Small intestine (tissue), 7 donors: Measurements from ENCODE around the gene EHD3. TPM values are rescaled to one million over a fixed set of nuclear protein-coding genes. Genes with fewer than 3 reads are reported as not detected.

Source experiments
- DNase-seq, 2 donors: peaks; one replicate each; pipeline versions ENCODE4 v3.0.0 to v3.0.0-alpha.2; 2013
- FAIRE-seq: peaks from 2 replicates; lab custom pipeline; 2012; peaks lifted over from hg19 to GRCh38; lab: Jason Lieb, UNC
- H3K27ac ChIP-seq, 3 donors: one replicate each; pipeline ENCODE4 v1.5.1; 2013; ENCODE audit warnings: low read length in 2 of 3, mild to moderate bottlenecking in 2 of 3, control low read depth in 1 of 3, inconsistent platforms in 1 of 3, low read depth in 1 of 3, moderate library complexity in 1 of 3
- H3K27me3 ChIP-seq, 3 donors: one replicate each; pipeline ENCODE4 v1.6.1; 2013; ENCODE audit warnings: low read length in 3 of 3, inconsistent platforms in 1 of 3; ENCODE audit not compliant: control insufficient read depth in 3 of 3, insufficient read depth in 3 of 3
- H3K36me3 ChIP-seq, 3 donors: one replicate each; pipeline ENCODE4 v1.6.1; 2013; ENCODE audit warnings: low read length in 3 of 3, inconsistent platforms in 1 of 3, low read depth in 1 of 3, mild to moderate bottlenecking in 1 of 3, moderate library complexity in 1 of 3; ENCODE audit not compliant: control insufficient read depth in 3 of 3, insufficient read depth in 2 of 3
- H3K4me1 ChIP-seq, 3 donors: one replicate each; pipeline ENCODE4 v1.6.1; 2013; ENCODE audit warnings: low read length in 2 of 3, inconsistent platforms in 1 of 3, low read depth in 1 of 3, mild to moderate bottlenecking in 1 of 3, moderate library complexity in 1 of 3; ENCODE audit not compliant: control insufficient read depth in 3 of 3, insufficient read depth in 2 of 3
- H3K4me3 ChIP-seq, 3 donors: one replicate each; pipeline ENCODE4 v1.5.1; 2013; ENCODE audit warnings: low read length in 3 of 3, control low read depth in 1 of 3, inconsistent platforms in 1 of 3, low read depth in 1 of 3, mild to moderate bottlenecking in 1 of 3, moderate library complexity in 1 of 3
- H3K9me3 ChIP-seq, 2 donors: one replicate each; pipeline ENCODE4 v1.6.1; 2013; ENCODE audit warnings: low read depth in 1 of 2, low read length in 1 of 2; ENCODE audit not compliant: control insufficient read depth in 2 of 2, insufficient read depth in 1 of 2
- WGBS, 3 donors: extraction: QIAGEN DNeasy Blood & Tissue Kit; methylation state at CpG; one replicate each; pipeline ENCODE4 v1.1.7; 2013; 5-methylcytosine and 5-hydroxymethylcytosine counted together
- polyA plus RNA-seq, 4 donors: library from polyadenylated mRNA; stranded (reverse) in 3 of 4; unstranded in 1 of 4; fragments of 200-250 nt in 3 of 4; fragments of 120-200 nt in 1 of 4; gene quantifications; one replicate each; pipeline versions ENCODE4 v1.2.1 to v1.2.3, GENCODE V29; 2013
- donor health status: healthy with polysubstance abuse.
- donor health status: control.
- donor health status: control.
- donor health status: Bipolar disorder and iron deficiency.
- donor health status: healthy.

The EHD3 gene
- polyA plus RNA-seq, 4 donors: 0.22 to 2.7 (median 1.9) TPM

DNA sequence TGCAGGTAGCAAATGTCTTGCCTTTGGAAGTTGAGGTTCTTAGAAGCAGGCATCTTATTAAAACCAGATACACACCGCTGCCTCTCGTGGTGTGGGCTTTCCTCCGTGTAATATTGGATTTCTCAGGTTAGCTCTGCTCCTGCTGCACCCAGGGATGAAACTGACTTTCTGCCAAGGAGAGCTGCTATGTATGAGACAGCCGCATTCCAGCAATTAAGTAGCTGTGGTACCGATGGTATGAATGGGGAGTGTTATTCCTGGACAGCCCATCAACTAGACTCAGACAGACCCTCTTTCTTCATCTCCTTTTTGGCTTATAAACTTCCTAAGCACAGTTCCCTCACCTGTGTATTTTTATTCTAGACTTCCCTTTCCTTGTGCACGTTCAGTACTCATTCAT is 6.8 kb upstream of the EHD3 start:
- DNase-seq (no peak), FAIRE-seq (no peak)
- Histone ChIP-seq H3K36me3 (no peaks in the 10 kb centered on the region), H3K4me3 (no peak overlapping the region), H3K4me1 (no peaks in the 10 kb centered on the region), H3K27ac (no peak overlapping the region), H3K27me3 (peaks cover 0 to 11% (median 0%) of the 10 kb centered on the region in 3 donors), H3K9me3 (no peaks in the 10 kb centered on the region)
- WGBS, 3 donors: 64 to 74% (median 73%) methylated on average over 6 of the region's 6 CpGs

DNA sequence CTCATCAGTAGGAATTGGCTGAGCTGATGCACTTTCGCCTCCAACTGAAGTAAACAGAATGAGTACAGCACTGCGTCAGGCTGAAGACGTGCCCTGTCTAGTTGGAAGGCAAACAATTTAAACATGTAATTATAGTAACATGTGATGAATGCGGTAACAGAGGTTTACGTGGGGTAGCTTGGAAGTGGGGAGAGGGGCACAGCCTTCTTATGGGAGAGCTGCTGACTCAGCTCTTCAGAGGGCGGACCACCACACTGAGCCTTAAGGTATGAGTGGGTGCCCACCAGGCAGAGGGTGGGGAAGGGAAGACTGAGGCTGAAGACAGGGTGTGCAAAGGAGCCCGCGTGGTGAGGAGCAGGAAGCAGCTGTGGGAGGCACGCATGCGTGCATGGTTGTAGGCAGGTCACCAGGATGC is 6.2 kb upstream of the EHD3 start:
- 77 to 85% (median 84%) methylated on average over 10 of the region's 10 CpGs for WGBS, 3 donors
- DNase-seq: no peak
- no peaks in the 10 kb centered on the region for H3K36me3 ChIP-seq
- H3K27me3 ChIP-seq: peaks cover 0 to 13% (median 0%) of the 10 kb centered on the region in 3 donors
- H3K4me3 ChIP-seq: no peak overlapping the region
- H3K9me3 ChIP-seq: no peaks in the 10 kb centered on the region
- no peak overlapping the region for H3K27ac ChIP-seq
- H3K4me1 ChIP-seq: no peaks in the 10 kb centered on the region
- no peak for FAIRE-seq

DNA sequence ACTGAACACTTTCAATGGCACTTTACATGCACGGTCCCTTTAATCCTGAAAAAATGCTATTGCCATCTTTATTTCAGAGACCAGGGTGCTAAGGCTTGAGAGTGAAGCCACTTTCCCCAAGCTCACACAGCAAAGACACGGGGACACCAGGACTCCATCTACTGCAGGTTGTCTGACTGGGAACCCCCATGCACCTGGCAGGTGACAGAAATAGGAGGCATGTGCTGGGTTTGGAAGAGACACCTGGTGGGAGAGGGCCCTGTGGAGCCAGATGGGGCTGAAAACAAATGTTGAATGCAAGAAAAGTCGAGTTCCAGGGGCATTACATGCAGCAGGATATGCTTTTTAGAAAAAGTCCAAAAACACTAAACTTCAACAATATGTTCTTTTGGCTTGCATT is 5.2 kb upstream of the EHD3 start:
- Histone ChIP-seq H3K4me1 (no peaks in the 10 kb centered on the region), H3K4me3 (no peak overlapping the region), H3K36me3 (no peaks in the 10 kb centered on the region), H3K27me3 (peaks cover 0 to 17% (median 0%) of the 10 kb centered on the region in 3 donors), H3K27ac (no peak overlapping the region), H3K9me3 (no peaks in the 10 kb centered on the region)
- 54 to 85% (median 64%) methylated on average over 3 of the region's 3 CpGs for WGBS, 3 donors
- FAIRE-seq (no peak), DNase-seq (no peak)

DNA sequence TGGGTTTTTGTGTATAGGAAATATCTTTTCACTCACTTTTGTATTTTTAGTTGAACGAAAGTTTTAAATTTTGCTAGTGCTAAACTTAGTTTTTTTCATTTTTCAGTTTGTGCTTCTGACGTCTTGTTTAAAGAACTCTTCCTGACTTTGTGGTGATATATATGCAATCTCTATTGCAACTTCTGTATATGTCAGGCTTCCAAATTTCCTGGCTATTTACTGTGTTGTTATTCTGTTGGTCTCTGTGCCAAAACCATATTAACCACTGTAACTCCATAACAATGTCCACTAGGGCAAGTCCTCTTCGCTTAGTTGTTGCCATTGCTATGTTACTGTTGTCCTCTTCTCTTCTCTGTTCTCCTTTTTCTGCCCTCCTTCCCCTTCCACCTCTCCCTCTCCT is 3.2 kb upstream of the EHD3 start:
- Histone ChIP-seq H3K4me3 (no peak overlapping the region), H3K27me3 (peaks cover 0 to 28% (median 0%) of the 10 kb centered on the region in 3 donors), H3K27ac (no peak overlapping the region), H3K9me3 (no peaks in the 10 kb centered on the region), H3K4me1 (peaks cover 0 to 4% (median 0%) of the 10 kb centered on the region in 3 donors), H3K36me3 (no peaks in the 10 kb centered on the region)
- DNase-seq (no peak), FAIRE-seq (no peak)
- WGBS, 3 donors: 75 to 90% (median 87%) methylated on average over 3 of the region's 3 CpGs

DNA sequence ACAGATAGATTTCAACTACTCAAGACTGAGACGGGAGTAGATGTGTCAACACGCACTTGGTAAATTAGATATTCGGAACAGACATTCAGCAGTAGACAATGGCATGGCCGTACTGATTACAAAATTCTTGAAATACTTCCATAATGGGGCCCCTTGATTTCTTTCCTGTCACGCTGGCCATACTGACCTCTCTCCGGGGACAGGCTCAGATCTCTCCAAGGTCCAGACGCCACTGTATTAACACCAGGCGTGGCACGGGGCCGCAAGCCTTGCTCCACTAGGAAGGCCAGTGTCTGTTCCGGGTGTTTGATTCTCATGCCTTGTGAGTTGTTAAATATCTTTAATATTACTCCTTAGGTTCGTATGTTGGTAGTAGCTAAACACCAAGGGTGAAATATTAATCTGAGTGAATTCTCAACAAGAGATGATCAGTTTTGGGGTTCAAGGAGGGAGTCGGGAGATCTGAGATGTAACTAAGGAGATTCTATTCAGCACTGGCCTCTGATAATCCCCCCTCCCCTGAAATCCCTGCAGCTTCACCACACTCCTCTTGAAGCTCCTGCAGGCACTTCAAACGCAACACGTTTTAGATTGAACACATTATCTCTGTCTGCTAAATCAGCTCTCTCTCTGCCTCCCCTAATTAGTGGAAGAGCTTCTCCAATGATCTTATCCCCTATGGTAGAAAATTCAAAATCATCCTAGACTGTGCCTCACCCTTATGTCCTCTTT is 2.2 kb upstream of the EHD3 start:
- 74 to 81% (median 77%) methylated on average over 15 of the region's 15 CpGs for WGBS, 3 donors

DNA sequence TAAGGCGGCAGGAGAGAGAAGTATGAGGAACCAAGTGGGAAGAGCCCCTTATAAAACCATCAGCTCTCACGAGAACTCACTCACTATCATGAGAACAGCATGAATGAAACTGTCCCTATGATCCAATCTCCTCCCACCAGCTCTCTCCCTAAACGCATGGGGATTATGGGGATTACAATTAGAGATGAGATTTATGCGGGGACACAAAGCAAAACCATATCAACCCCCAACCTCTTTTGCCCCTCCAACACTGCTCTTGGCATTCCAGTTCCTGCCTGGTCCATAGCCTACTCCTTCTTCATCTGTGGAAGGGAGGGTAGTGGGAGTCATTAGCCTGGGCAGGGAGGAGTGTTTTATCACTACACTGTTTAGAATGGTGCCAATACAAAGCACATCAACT is 1.4 kb upstream of the EHD3 start:
- Histone ChIP-seq H3K4me1 (peaks cover 0 to 4% (median 0%) of the 10 kb centered on the region in 3 donors), H3K36me3 (no peaks in the 10 kb centered on the region), H3K27me3 (peaks cover 0 to 28% (median 0%) of the 10 kb centered on the region in 3 donors), H3K27ac (no peak overlapping the region), H3K9me3 (no peaks in the 10 kb centered on the region), H3K4me3 (no peak overlapping the region)
- FAIRE-seq (no peak), DNase-seq (no peak)
- WGBS, 3 donors: 69 to 82% (median 72%) methylated on average over 4 of the region's 4 CpGs

More for the DNA sequence above, 2.2 kb upstream of the EHD3 start:
- peaks cover 0 to 28% (median 0%) of the 10 kb centered on the region in 3 donors for H3K27me3 ChIP-seq
- H3K27ac ChIP-seq: no peak overlapping the region
- no peaks in the 10 kb centered on the region for H3K36me3 ChIP-seq
- no peak overlapping the region for H3K4me3 ChIP-seq
- H3K4me1 ChIP-seq: peaks cover 0 to 4% (median 0%) of the 10 kb centered on the region in 3 donors
- FAIRE-seq (no peak), DNase-seq (no peak)
- no peaks in the 10 kb centered on the region for H3K9me3 ChIP-seq

DNA sequence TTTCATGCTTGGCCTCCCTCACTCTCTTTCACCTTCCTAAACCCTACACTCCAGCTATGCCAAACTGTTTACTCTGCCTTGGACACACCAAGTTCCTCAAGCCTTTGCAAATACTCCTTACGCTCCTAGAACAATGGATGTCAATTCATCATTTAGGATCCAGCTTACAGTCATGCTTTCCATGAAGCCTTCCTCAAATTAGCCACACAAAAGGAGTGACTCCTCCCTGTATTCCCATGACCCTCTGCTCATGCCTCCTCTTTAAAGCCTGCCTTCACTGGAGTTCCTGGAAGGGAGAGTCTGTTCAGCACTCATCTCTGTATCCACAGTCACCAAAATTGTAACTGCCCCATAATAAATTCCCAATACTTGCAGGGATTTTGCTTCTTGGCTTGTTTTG is 721 bp upstream of the EHD3 start:
- Histone ChIP-seq H3K4me1 (peaks cover 0 to 4% (median 0%) of the 10 kb centered on the region in 3 donors), H3K9me3 (no peaks in the 10 kb centered on the region), H3K27ac (no peak overlapping the region), H3K36me3 (no peaks in the 10 kb centered on the region), H3K4me3 (no peak overlapping the region), H3K27me3 (peaks cover 0 to 24% (median 0%) of the 10 kb centered on the region in 3 donors)
- WGBS, 3 donors: 92 to 100% (median 95%) methylated on average over 1 of the region's 1 CpG
- DNase-seq: no peak
- no peak for FAIRE-seq

DNA sequence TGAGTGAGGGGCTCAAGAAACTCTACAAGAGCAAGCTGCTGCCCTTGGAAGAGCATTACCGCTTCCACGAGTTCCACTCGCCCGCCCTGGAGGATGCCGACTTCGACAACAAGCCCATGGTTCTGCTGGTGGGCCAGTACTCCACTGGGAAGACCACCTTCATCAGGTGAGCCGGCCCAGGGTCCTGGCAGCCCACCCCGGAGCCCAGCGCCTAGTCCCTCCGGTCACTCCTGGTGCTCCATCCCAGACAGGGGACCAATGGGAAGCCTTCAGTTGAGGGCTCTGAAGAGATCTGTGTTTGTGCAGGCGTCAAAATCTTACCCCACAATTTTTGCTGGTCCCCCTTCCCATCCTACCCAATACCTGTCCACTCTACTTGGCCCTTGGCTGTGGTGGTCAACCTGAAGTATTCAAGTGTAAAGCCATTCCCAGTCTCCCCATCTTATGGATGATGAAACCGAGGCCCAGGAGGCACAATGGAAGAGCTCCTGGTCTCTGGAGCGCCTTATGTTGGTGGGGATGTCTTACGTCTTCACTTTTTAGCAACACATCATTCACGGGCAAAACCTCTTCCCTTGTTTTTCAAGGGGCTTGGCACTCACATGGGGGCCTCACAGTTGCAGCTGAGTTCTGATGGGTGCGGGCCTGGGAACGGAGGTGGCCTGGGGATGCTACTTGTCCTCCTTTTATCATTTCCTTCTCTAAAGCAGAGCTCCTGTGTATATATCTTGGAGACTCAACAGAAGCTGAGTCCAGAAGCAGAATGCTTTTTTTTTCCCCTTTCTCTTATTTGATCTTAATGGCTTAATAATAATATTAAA is 941 bp downstream of the EHD3 start:
- H3K27me3 ChIP-seq: peaks cover 0 to 24% (median 0%) of the 10 kb centered on the region in 3 donors
- DNase-seq (no peak), FAIRE-seq (no peak)
- H3K27ac ChIP-seq: no peak overlapping the region
- WGBS, 3 donors: 68 to 78% (median 73%) methylated on average over 17 of the region's 17 CpGs
- H3K4me3 ChIP-seq: peak overlapping the region in 2 of 3 donors; percentile 59 to 62
- H3K4me1 ChIP-seq: peaks cover 0 to 4% (median 0%) of the 10 kb centered on the region in 3 donors
- no peaks in the 10 kb centered on the region for H3K9me3 ChIP-seq
- H3K36me3 ChIP-seq: no peaks in the 10 kb centered on the region
